SU-DHL-6 (cell line): ENCODE measurements around the gene RTL5.

Experiments used
- H2AFZ ChIP-seq: fragments of 200-600 bp; sonication (generic); 2 replicates; pipeline ENCODE4 v1.6.1; 2014; ENCODE audit warnings: low read depth, mild to moderate bottlenecking, moderate library complexity, mixed read lengths, antibody characterized with exemption, low read length; ENCODE audit not compliant: severe bottlenecking
- H3F3A ChIP-seq: fragments of 200-600 bp; shearing (Covaris generic); 2 replicates; pipeline ENCODE4 v1.6.0; 2016; ENCODE audit warnings: antibody characterized with exemption, mild to moderate bottlenecking; ENCODE audit not compliant: insufficient read depth
- H3K27ac ChIP-seq: fragments of 200-600 bp; sonication (generic); 2 replicates; pipeline ENCODE4 v1.5.1; 2016; ENCODE audit warnings: low read depth, mild to moderate bottlenecking, low read length, moderate library complexity, mixed read lengths
- H3K27me3 ChIP-seq: fragments of 200-600 bp; sonication (generic), shearing (Covaris generic); 2 replicates; pipeline ENCODE4 v1.6.0; 2014; ENCODE audit warnings: mild to moderate bottlenecking, low read length
- H3K36me3 ChIP-seq: fragments of 200-600 bp; sonication (generic); 2 replicates; pipeline ENCODE4 v1.6.1; 2014; ENCODE audit warnings: mild to moderate bottlenecking, low read length, mixed read lengths
- H3K4me2 ChIP-seq: fragments of 300-600, 200-600 bp; shearing (Covaris generic), sonication (generic); 2 replicates; pipeline ENCODE4 v1.6.0; 2014; ENCODE audit warnings: low read length, low read depth, mild to moderate bottlenecking; ENCODE audit not compliant: poor library complexity, severe bottlenecking
- H3K4me3 ChIP-seq: fragments of 200-600 bp; sonication (generic); 2 replicates; pipeline ENCODE4 v1.5.1; 2014; ENCODE audit warnings: antibody characterized with exemption, low read length, mild to moderate bottlenecking, mixed read lengths; ENCODE audit not compliant: insufficient read depth, poor library complexity, severe bottlenecking
- H3K79me2 ChIP-seq: fragments of 200-600 bp; sonication (generic); 2 replicates; pipeline ENCODE4 v1.6.1; 2014; ENCODE audit warnings: mild to moderate bottlenecking, low read length, moderate library complexity; ENCODE audit not compliant: insufficient read depth
- H3K9ac ChIP-seq: fragments of 200-600 bp; sonication (generic); 2 replicates; pipeline ENCODE4 v1.7.0; 2014; ENCODE audit warnings: mild to moderate bottlenecking, low read length
- H3K9me2 ChIP-seq: fragments of 200-600 bp; sonication (generic); replicated peaks from 2 replicates; pipeline ENCODE4 v1.6.1; 2014; ENCODE audit warnings: low read length; ENCODE audit not compliant: insufficient read depth
- H3K9me3 ChIP-seq: fragments of 200-600 bp; sonication (generic); 2 replicates; pipeline ENCODE4 v1.6.1; 2014; ENCODE audit warnings: low read length, mixed read lengths; ENCODE audit not compliant: insufficient read depth
- H4K20me1 ChIP-seq: fragments of 200-600 bp; sonication (generic); 2 replicates; pipeline ENCODE4 v1.6.1; 2014; ENCODE audit warnings: low read depth, mild to moderate bottlenecking, antibody characterized with exemption, low read length, moderate library complexity, mixed read lengths
- CTCF ChIP-seq: fragments of 200-600 bp; sonication (generic); IDR thresholded peaks from one replicate; pipeline ENCODE4 v1.5.1; 2017; ENCODE audit warnings: antibody characterized with exemption, mild to moderate bottlenecking, low read length, moderate library complexity; ENCODE audit not compliant: insufficient read depth, poor library complexity, severe bottlenecking
- EZH2phosphoT487 ChIP-seq: fragments of 200-600 bp; sonication (generic), shearing (Covaris generic); conservative IDR thresholded peaks from 2 replicates; pipeline ENCODE4 v1.6.1; 2018; ENCODE audit warnings: mild to moderate bottlenecking, antibody characterized with exemption, low read length, moderate library complexity, mixed read lengths

The RTL5 gene

DNA sequence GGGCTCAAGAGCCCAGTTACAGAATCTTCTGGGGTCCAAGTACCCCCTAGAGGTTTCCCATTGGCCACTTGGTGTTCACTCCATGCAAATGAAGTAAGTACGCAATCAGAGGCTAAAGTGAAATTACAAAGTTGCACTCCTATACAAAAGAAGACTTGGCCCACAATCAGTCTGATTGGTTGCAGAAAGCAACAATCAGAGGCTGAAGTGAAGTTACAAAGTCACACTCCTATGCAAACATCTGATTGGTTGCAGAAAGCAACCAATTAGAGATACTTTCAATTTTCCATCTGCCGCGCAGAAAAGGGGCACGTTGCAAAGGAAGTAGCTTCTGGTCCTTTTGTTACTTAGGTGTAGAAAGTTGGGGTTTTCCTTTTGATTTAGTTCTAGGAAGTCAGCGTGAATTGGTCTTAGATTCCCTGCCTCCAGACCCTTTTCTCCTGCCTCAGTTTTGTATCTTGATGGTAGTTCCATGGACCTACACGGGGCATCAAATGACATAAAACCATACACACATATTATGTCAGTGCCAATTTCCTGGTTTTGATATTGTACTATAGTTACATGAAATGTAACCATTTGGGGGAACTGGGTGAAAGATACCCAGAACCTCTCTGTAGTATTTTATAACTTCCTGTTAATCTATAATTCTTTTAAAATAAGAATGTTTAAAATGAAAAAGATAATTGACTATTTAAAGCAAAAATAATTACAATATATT lies 37.5 kb upstream of the RTL5 start:
- no peaks in the 10 kb centered on the region for H3K36me3 ChIP-seq
- H3F3A ChIP-seq: no peaks in the 10 kb centered on the region
- no peaks in the 10 kb centered on the region for H3K9me2 ChIP-seq
- H3K9me3 ChIP-seq: no peaks in the 10 kb centered on the region
- no peak overlapping the region for H2AFZ ChIP-seq
- no peak overlapping the region for H3K27ac ChIP-seq
- H4K20me1 ChIP-seq: no peaks in the 10 kb centered on the region
- H3K79me2 ChIP-seq: no peaks in the 10 kb centered on the region
- no peak overlapping the region for H3K9ac ChIP-seq
- H3K27me3 ChIP-seq: no peaks in the 10 kb centered on the region
- H3K4me2 ChIP-seq: no peak overlapping the region
- TF ChIP-seq CTCF: no peak
- no peak for TF ChIP-seq EZH2phosphoT487
- H3K4me3 ChIP-seq: no peak overlapping the region

GRCh38 chrX:72165551-72165950 lies 33.8 kb upstream of the RTL5 start:
- H3K9me2 ChIP-seq: no peaks in the 10 kb centered on the region
- H3K9me3 ChIP-seq: no peaks in the 10 kb centered on the region
- H3K4me3 ChIP-seq: no peak overlapping the region

GRCh38 chrX:72159769-72160168 lies 28.1 kb upstream of the RTL5 start:
- Histone ChIP-seq H3K27me3 (no peaks in the 10 kb centered on the region), H3K4me2 (no peak overlapping the region), H3K9me2 (no peaks in the 10 kb centered on the region), H3F3A (no peaks in the 10 kb centered on the region), H3K36me3 (no peaks in the 10 kb centered on the region), H3K9ac (no peak overlapping the region), H3K79me2 (no peaks in the 10 kb centered on the region), H3K9me3 (no peaks in the 10 kb centered on the region), H2AFZ (no peak overlapping the region), H3K27ac (no peak overlapping the region), H4K20me1 (no peaks in the 10 kb centered on the region), H3K4me3 (no peak overlapping the region)
- TF ChIP-seq CTCF (no peak), EZH2phosphoT487 (no peak)

More at GRCh38 chrX:72165551-72165950, 33.8 kb upstream of the RTL5 start:
- no peak overlapping the region for H2AFZ ChIP-seq
- no peaks in the 10 kb centered on the region for H4K20me1 ChIP-seq
- no peak overlapping the region for H3K9ac ChIP-seq
- no peaks in the 10 kb centered on the region for H3K27me3 ChIP-seq
- H3F3A ChIP-seq: no peaks in the 10 kb centered on the region
- H3K79me2 ChIP-seq: no peaks in the 10 kb centered on the region
- H3K4me2 ChIP-seq: no peak overlapping the region
- H3K27ac ChIP-seq: no peak overlapping the region
- no peaks in the 10 kb centered on the region for H3K36me3 ChIP-seq
- TF ChIP-seq EZH2phosphoT487 (no peak), CTCF (no peak)
